ENCODE data around the gene TMEM82. TPM values are rescaled to one million over a fixed set of nuclear protein-coding genes. Genes with fewer than 3 reads are reported as not detected.

The TMEM82 gene
- total RNA-seq, result not detected in 2 replicates

DNA sequence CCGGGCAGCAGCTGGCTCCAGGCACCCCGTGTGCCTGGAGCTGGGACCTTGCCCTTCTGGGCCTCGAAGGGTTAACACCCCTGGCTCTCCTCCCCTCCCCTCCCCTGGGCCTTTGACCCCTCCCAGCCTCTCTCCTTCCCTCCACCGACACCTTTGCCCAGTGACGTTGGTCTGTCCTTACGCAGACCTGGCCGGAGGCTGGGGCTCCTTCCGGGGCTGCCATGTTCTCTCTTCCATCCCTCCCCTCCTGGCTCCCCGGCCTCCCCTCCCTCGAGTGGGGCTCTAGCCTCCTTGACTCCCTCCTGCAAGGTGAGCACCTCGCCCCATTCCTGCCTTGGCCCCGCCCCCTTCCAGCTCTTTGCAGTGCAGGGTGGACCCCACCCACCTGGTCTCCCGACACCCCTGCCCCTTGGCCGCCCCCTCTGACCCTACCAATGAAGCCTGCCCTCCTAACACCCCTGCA lies at the start of gene TMEM82:
Gene TMEM82 (plus strand): TSS at position 161 of the 463 bp plus-strand sequence. CDS start 61 bp downstream, at position 222.

GRCh38 chr1:15736038-15736891 lies 6.0 kb upstream of the TMEM82 start, which contains the start of gene SLC25A34:
TSS of gene SLC25A34 (plus strand) at chr1:15736258. CDS start at chr1:15736486, 228 bp downstream.

GRCh38 chr1:15758343-15758931 lies 16.1 kb downstream of the TMEM82 start, which contains the start of gene FBLIM1:
TSS of gene FBLIM1 (plus strand) at chr1:15758795. CDS start at chr1:15764984, 6,189 bp downstream.

Other genes starting within 250 kb of the TMEM82 start
- gene CASP9, start 218.3 kb upstream of the TMEM82 start, total RNA-seq, result 7.4 and 8.6 TPM in 2 replicates
- gene DNAJC16, start 215.7 kb upstream of the TMEM82 start, total RNA-seq, result 7.0 and 7.2 TPM in 2 replicates
- 2.1 and 3.9 TPM in 2 replicates for gene AGMAT, start 157.4 kb upstream of the TMEM82 start, total RNA-seq
- gene DDI2, start 125.0 kb upstream of the TMEM82 start, total RNA-seq, result 3.9 and 4.3 TPM in 2 replicates
- 27.6 and 28.7 TPM in 2 replicates for gene PLEKHM2, start 58.2 kb upstream of the TMEM82 start, total RNA-seq
- 0.15 and 0.17 TPM in 2 replicates for gene SLC25A34, start 6.2 kb upstream of the TMEM82 start, total RNA-seq
- gene FBLIM1, start 16.3 kb downstream of the TMEM82 start, total RNA-seq, result 61.7 and 63.5 TPM in 2 replicates
- 0.89 and 1.2 TPM in 2 replicates for gene UQCRHL, start 65.2 kb downstream of the TMEM82 start, total RNA-seq
- 4.5 and 4.7 TPM in 2 replicates for gene SPEN, start 105.2 kb downstream of the TMEM82 start, total RNA-seq
- gene ZBTB17, start 233.6 kb downstream of the TMEM82 start, total RNA-seq, result 21.9 and 22.9 TPM in 2 replicates

Data from bronchus fibroblast of lung (primary cell).